ENCODE results near the gene PDRG1. TPM values are rescaled to one million over a fixed set of nuclear protein-coding genes. Genes with fewer than 3 reads are reported as not detected.
"Not testable (repeated sequence)": the region's sequence is repeated elsewhere in the genome, so short reads cannot be mapped to it uniquely, and the experiment has no call there.

The PDRG1 gene
- total and polyA plus RNA-seq, 2 donors (not counting 1 experiment from before 2014, with no cell fraction given) = 12.7 to 18.6 TPM

- Mint-ChIP-seq H3K4me3 (no peak overlapping the region), H3K27me3 (no peaks in the 10 kb centered on the region), H3K9me3 (ENCODE audit: insufficient read depth) (no peaks in the 10 kb centered on the region), H3K4me1 (no peaks in the 10 kb centered on the region), H3K27ac (no peak overlapping the region)
- no peak for ATAC-seq (ENCODE audit: low read depth)
- Histone ChIP-seq H3K4me3 (ENCODE audit: control extremely low read depth in 1 of 5, extremely low read depth in 1 of 5, insufficient read depth in 1 of 5, low read depth in 2 of 5, low read length in 4 of 5) (no peak overlapping the region), H3K27ac (ENCODE audit: low read length in 2 of 2) (no peak overlapping the region), H3K79me2 (ENCODE audit: control insufficient read depth, insufficient read depth, low read length) (no peaks in the 10 kb centered on the region), H3K4me1 (ENCODE audit: control insufficient read depth in 2 of 2, insufficient read depth in 2 of 2, low read length in 2 of 2) (no peaks in the 10 kb centered on the region), H3K27me3 (replicated peaks in 1 of 4; ENCODE audit: control extremely low read depth in 1 of 4, control insufficient read depth in 3 of 4, insufficient read depth in 4 of 4, low read length in 3 of 4) (no peaks in the 10 kb centered on the region), H3K9me3 (ENCODE audit: control extremely low read depth in 1 of 3, control insufficient read depth in 2 of 3, insufficient read depth in 1 of 3, low read length in 2 of 3) (no peaks in the 10 kb centered on the region), H3K36me3 (replicated peaks in 1 of 2; ENCODE audit: control extremely low read depth in 1 of 2, control insufficient read depth in 1 of 2, extremely low read depth in 1 of 2, insufficient read depth in 2 of 2, low read length in 1 of 2) (no peaks in the 10 kb centered on the region), H3K4me2 (replicated peaks; ENCODE audit: low read depth, low read length, poor library complexity, severe bottlenecking) (no peak overlapping the region), H4K20me1 (ENCODE audit: control insufficient read depth, insufficient read depth, low read length, poor library complexity, severe bottlenecking) (no peaks in the 10 kb centered on the region), H2AFZ (ENCODE audit: insufficient read depth, low read depth, low read length, poor library complexity, severe bottlenecking) (no peak overlapping the region), H3K9ac (ENCODE audit: low read length) (no peak overlapping the region)
- TF ChIP-seq EZH2 (IDR thresholded peaks at IDR 0.05; ENCODE audit: borderline replicate concordance, insufficient read depth, low read depth, low read length, poor library complexity, severe bottlenecking) (no peak), CTCF (IDR thresholded peaks at IDR 0.05) (no peak)
- intact Hi-C loops (cut with micrococcal nuclease) = no loop called here
- no peak for DNase-seq
- WGBS (ENCODE audit: insufficient coverage) = 95% methylated on average over 8 of the region's 10 CpGs
- ChIA-PET POLR2A (no interaction called here), CTCF (no interaction called here)
These were observed 18.1 kb downstream of the PDRG1 start for GRCh38 chr20:31933698-31934097.

- ATAC-seq (ENCODE audit: low read depth) (no peak), DNase-seq (no peak)
- H3K9ac ChIP-seq (ENCODE audit: low read length) = no peak overlapping the region
- H3K79me2 ChIP-seq (ENCODE audit: control insufficient read depth, insufficient read depth, low read length) = no peaks in the 10 kb centered on the region
- H3K4me3 ChIP-seq (ENCODE audit: control extremely low read depth in 1 of 5, extremely low read depth in 1 of 5, insufficient read depth in 1 of 5, low read depth in 2 of 5, low read length in 4 of 5) = no peak overlapping the region
- peaks cover 5% of the 10 kb centered on the region for H3K27me3 Mint-ChIP-seq
- no peaks in the 10 kb centered on the region for H3K36me3 ChIP-seq (replicated peaks in 1 of 2; ENCODE audit: control extremely low read depth in 1 of 2, control insufficient read depth in 1 of 2, extremely low read depth in 1 of 2, insufficient read depth in 2 of 2, low read length in 1 of 2)
- no peaks in the 10 kb centered on the region for H3K4me1 Mint-ChIP-seq
- H2AFZ ChIP-seq (ENCODE audit: insufficient read depth, low read depth, low read length, poor library complexity, severe bottlenecking) = no peak overlapping the region
- H3K9me3 Mint-ChIP-seq (ENCODE audit: insufficient read depth) = no peaks in the 10 kb centered on the region
- POLR2A ChIA-PET = no interaction called here
- no peaks in the 10 kb centered on the region for H4K20me1 ChIP-seq (ENCODE audit: control insufficient read depth, insufficient read depth, low read length, poor library complexity, severe bottlenecking)
- WGBS (ENCODE audit: insufficient coverage) = 80% methylated on average over 1 of the region's 5 CpGs
- H3K27me3 ChIP-seq (replicated peaks in 1 of 4; ENCODE audit: control extremely low read depth in 1 of 4, control insufficient read depth in 3 of 4, insufficient read depth in 4 of 4, low read length in 3 of 4) = no peaks in the 10 kb centered on the region
- H3K9me3 ChIP-seq (ENCODE audit: control extremely low read depth in 1 of 3, control insufficient read depth in 2 of 3, insufficient read depth in 1 of 3, low read length in 2 of 3) = no peaks in the 10 kb centered on the region
- intact Hi-C loops (cut with micrococcal nuclease) = no loop called here
- H3K4me1 ChIP-seq (ENCODE audit: control insufficient read depth in 2 of 2, insufficient read depth in 2 of 2, low read length in 2 of 2) = no peaks in the 10 kb centered on the region
- no peak for TF ChIP-seq EZH2 (IDR thresholded peaks at IDR 0.05; ENCODE audit: borderline replicate concordance, insufficient read depth, low read depth, low read length, poor library complexity, severe bottlenecking)
- TF ChIP-seq CTCF (IDR thresholded peaks at IDR 0.05) = no peak
- CTCF ChIA-PET = interaction anchor here (1.5 kb wide), 1 partner anchor 79 kb away, joined by 3 read pairs; no protein-coding TSS in a partner anchor
- H3K27ac Mint-ChIP-seq = no peak overlapping the region
- H3K4me2 ChIP-seq (replicated peaks; ENCODE audit: low read depth, low read length, poor library complexity, severe bottlenecking) = no peak overlapping the region
- no peak overlapping the region for H3K27ac ChIP-seq (ENCODE audit: low read length in 2 of 2)
- H3K4me3 Mint-ChIP-seq = no peak overlapping the region
These were observed 21.1 kb downstream of the PDRG1 start for GRCh38 chr20:31930779-31931178.

- H2AFZ ChIP-seq (ENCODE audit: insufficient read depth, low read depth, low read length, poor library complexity, severe bottlenecking); H3K27me3 ChIP-seq (replicated peaks in 1 of 4; ENCODE audit: control extremely low read depth in 1 of 4, control insufficient read depth in 3 of 4, insufficient read depth in 4 of 4, low read length in 3 of 4); H3K36me3 ChIP-seq (replicated peaks in 1 of 2; ENCODE audit: control extremely low read depth in 1 of 2, control insufficient read depth in 1 of 2, extremely low read depth in 1 of 2, insufficient read depth in 2 of 2, low read length in 1 of 2); H3K9me3 Mint-ChIP-seq (ENCODE audit: insufficient read depth); H3K79me2 ChIP-seq (ENCODE audit: control insufficient read depth, insufficient read depth, low read length); H3K27ac ChIP-seq (ENCODE audit: low read length in 2 of 2); H3K4me1 ChIP-seq (ENCODE audit: control insufficient read depth in 2 of 2, insufficient read depth in 2 of 2, low read length in 2 of 2); H3K4me3 Mint-ChIP-seq; intact Hi-C loops (cut with micrococcal nuclease); H3K27me3 Mint-ChIP-seq; H3K9me3 ChIP-seq (ENCODE audit: control extremely low read depth in 1 of 3, control insufficient read depth in 2 of 3, insufficient read depth in 1 of 3, low read length in 2 of 3); H3K27ac Mint-ChIP-seq; ATAC-seq (ENCODE audit: low read depth); H3K4me3 ChIP-seq (ENCODE audit: control extremely low read depth in 1 of 5, extremely low read depth in 1 of 5, insufficient read depth in 1 of 5, low read depth in 2 of 5, low read length in 4 of 5); H4K20me1 ChIP-seq (ENCODE audit: control insufficient read depth, insufficient read depth, low read length, poor library complexity, severe bottlenecking); POLR2A ChIA-PET; H3K4me2 ChIP-seq (replicated peaks; ENCODE audit: low read depth, low read length, poor library complexity, severe bottlenecking); DNase-seq; H3K9ac ChIP-seq (ENCODE audit: low read length); H3K4me1 Mint-ChIP-seq: not testable (repeated sequence)
- WGBS (ENCODE audit: insufficient coverage) = 92% methylated on average over 2 of the region's 4 CpGs
- CTCF ChIA-PET = interaction anchor here (1.5 kb wide), 1 partner anchor 77 kb away, joined by 3 read pairs; no protein-coding TSS in a partner anchor
These were observed 22.2 kb downstream of the PDRG1 start for GRCh38 chr20:31929631-31930030.
